Measurements from ENCODE around the gene NCAPG2.

Gene NCAPG2, protein sequence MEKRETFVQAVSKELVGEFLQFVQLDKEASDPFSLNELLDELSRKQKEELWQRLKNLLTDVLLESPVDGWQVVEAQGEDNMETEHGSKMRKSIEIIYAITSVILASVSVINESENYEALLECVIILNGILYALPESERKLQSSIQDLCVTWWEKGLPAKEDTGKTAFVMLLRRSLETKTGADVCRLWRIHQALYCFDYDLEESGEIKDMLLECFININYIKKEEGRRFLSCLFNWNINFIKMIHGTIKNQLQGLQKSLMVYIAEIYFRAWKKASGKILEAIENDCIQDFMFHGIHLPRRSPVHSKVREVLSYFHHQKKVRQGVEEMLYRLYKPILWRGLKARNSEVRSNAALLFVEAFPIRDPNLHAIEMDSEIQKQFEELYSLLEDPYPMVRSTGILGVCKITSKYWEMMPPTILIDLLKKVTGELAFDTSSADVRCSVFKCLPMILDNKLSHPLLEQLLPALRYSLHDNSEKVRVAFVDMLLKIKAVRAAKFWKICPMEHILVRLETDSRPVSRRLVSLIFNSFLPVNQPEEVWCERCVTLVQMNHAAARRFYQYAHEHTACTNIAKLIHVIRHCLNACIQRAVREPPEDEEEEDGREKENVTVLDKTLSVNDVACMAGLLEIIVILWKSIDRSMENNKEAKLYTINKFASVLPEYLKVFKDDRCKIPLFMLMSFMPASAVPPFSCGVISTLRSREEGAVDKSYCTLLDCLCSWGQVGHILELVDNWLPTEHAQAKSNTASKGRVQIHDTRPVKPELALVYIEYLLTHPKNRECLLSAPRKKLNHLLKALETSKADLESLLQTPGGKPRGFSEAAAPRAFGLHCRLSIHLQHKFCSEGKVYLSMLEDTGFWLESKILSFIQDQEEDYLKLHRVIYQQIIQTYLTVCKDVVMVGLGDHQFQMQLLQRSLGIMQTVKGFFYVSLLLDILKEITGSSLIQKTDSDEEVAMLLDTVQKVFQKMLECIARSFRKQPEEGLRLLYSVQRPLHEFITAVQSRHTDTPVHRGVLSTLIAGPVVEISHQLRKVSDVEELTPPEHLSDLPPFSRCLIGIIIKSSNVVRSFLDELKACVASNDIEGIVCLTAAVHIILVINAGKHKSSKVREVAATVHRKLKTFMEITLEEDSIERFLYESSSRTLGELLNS

DNA sequence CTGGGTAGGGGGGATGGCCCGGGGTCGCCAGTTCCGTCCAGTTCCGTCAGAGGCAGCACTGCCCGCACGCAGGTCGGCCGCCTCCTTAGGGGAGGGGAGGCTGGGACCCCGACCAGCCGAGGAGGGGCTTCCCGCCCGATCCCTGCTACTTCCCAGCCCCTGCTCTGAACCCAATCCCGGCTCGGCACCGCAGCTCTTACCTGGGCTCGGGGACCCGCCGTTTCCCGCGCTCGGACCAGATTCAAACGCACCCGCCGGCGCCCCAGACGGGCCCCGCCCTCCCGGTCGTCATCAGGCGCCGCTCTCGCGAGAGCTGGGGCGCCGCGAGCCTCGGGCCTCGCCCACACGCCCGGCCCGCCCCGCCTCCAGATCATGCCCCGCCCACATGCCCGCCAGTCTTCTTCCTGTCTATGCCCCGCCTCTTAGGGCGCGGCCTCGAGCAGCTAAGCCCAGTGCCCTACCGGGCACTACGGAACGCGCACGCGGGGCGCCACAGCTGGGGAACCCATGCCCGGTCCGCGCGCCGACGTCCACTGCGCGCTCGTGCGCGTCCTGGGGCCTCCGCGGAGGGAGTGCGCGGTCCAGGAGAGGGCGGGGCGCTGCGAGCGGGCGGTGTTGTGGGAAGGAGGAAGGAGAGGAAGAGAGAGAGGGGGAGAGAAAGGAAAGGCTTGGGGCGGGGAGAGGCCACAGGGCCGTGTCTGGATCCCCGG, at the start of gene NCAPG2:
Gene NCAPG2, minus strand, starts transcription at position 281 of the 710 bp plus-strand sequence. CDS start 2,905 bp downstream, outside the sequence.
- DNase-seq: peak; percentile 93
- in situ Hi-C loops (cut with HindIII; ENCODE audit: low pct_ligation_motif_present, low sequenced_read_pairs): no loop called here
- peak within 1 kb of the TSS; percentile 48 for H3K27ac ChIP-seq
- H3K4me3 ChIP-seq (ENCODE audit: low read depth, low read length): peak within 1 kb of the TSS; percentile 93
- no peaks in the 10 kb centered on the region for H3K36me3 ChIP-seq (replicated peaks)
- TF ChIP-seq, protein P1, sequence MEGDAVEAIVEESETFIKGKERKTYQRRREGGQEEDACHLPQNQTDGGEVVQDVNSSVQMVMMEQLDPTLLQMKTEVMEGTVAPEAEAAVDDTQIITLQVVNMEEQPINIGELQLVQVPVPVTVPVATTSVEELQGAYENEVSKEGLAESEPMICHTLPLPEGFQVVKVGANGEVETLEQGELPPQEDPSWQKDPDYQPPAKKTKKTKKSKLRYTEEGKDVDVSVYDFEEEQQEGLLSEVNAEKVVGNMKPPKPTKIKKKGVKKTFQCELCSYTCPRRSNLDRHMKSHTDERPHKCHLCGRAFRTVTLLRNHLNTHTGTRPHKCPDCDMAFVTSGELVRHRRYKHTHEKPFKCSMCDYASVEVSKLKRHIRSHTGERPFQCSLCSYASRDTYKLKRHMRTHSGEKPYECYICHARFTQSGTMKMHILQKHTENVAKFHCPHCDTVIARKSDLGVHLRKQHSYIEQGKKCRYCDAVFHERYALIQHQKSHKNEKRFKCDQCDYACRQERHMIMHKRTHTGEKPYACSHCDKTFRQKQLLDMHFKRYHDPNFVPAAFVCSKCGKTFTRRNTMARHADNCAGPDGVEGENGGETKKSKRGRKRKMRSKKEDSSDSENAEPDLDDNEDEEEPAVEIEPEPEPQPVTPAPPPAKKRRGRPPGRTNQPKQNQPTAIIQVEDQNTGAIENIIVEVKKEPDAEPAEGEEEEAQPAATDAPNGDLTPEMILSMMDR (IDR thresholded peaks at IDR 0.05; ENCODE audit: low read depth, low read length, missing control alignments): peak; percentile 19
- no peaks in the 10 kb centered on the region for H3K27me3 ChIP-seq (replicated peaks)

DNA sequence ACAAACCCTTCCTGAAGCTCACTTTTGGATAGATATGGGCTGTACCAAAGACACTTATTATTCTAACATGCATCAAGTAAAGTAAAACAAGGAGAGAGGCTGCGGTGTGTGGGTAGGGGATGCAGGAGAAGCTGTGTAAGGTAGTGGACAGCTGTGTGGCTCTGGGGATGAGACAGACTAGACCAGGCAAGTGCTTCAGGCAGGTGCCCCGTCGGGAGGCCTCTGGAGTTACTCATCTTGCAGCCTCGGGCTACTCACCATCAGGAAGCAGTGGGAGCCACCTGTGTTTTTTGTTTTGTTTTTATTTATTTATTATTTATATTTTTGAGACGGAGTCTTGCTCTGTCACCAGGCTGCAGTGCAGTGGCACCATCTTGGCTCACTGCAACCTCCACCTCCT, 49.3 kb upstream of the NCAPG2 start:
- no peak overlapping the region for H3K27ac ChIP-seq
- H3K27me3 ChIP-seq (replicated peaks): no peaks in the 10 kb centered on the region
- peaks cover 25% of the 10 kb centered on the region for H3K36me3 ChIP-seq (replicated peaks)
- H3K4me3 ChIP-seq (ENCODE audit: low read depth, low read length): no peak overlapping the region
- TF ChIP-seq, protein P1 (IDR thresholded peaks at IDR 0.05; ENCODE audit: low read depth, low read length, missing control alignments): no peak
- DNase-seq: no peak
- in situ Hi-C loops (cut with HindIII; ENCODE audit: low pct_ligation_motif_present, low sequenced_read_pairs): no loop called here

DNA sequence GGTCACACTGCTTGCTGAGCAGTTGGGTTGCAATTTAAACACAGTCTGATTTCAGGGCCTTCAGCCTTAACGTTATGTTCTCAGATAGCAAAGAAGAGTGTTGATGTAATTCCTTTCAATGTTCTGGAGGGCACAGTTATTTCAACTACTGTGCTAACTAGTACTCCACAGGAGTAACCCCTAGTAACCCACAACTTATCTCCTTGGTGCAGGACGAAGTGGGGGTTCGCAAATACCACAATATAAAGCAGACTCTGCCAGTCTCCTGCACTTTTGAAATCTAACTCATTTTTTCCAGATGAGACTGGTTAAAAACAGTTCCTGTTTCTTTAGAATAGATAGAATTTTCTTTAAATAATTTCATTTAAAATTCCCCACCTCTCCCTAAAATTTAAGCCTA, 47.1 kb upstream of the NCAPG2 start:
- H3K36me3 ChIP-seq (replicated peaks): peaks cover 21% of the 10 kb centered on the region

DNA sequence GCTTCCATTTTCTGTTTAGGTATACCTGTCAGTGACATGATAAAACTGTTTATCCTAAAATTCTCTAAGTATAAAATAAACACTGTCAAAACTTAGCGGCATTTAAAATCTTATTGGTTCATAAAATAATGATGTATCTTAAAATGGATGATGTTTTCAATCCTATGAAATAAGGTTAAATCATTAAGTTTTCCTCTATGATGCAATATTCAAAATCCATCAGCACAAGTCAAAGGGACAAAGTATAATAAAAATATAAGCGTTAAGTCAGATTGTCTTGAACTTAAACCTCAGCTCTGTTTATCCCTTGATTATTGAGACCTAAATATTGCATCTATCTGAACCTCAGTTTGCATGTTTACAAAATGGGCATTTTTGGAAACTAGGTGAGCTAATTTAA, 46.6 kb upstream of the NCAPG2 start:
- in situ Hi-C loops (cut with HindIII; ENCODE audit: low pct_ligation_motif_present, low sequenced_read_pairs): no loop called here

More for the DNA sequence above, 47.1 kb upstream of the NCAPG2 start:
- no peak for DNase-seq
- in situ Hi-C loops (cut with HindIII; ENCODE audit: low pct_ligation_motif_present, low sequenced_read_pairs): no loop called here
- H3K27ac ChIP-seq: no peak overlapping the region
- no peak overlapping the region for H3K4me3 ChIP-seq (ENCODE audit: low read depth, low read length)
- TF ChIP-seq, protein P1 (IDR thresholded peaks at IDR 0.05; ENCODE audit: low read depth, low read length, missing control alignments): no peak
- H3K27me3 ChIP-seq (replicated peaks): no peaks in the 10 kb centered on the region

DNA sequence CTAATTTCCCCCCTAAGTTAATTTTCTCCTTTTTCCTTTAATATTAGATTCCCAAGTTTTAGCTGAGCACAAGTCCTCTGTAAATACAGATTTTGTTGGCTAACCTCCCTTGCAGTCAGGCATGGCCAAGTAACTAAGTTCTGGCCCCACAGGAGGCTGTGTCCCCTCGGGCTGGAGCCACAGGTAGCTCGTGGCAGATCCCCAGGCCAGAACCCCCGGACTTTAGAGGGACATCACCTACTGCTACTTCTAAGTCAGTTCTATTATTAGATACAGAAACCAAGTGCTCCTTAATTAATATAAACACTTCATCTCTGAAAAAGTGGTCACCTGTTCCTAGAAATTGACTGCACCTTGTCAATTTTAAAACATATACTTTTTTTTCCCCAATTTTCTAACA, 46.1 kb upstream of the NCAPG2 start:
- no peak overlapping the region for H3K27ac ChIP-seq
- no peak for DNase-seq
- H3K36me3 ChIP-seq (replicated peaks): peaks cover 29% of the 10 kb centered on the region
- H3K27me3 ChIP-seq (replicated peaks): no peaks in the 10 kb centered on the region
- no peak overlapping the region for H3K4me3 ChIP-seq (ENCODE audit: low read depth, low read length)
- TF ChIP-seq, protein P1 (IDR thresholded peaks at IDR 0.05; ENCODE audit: low read depth, low read length, missing control alignments): no peak
- in situ Hi-C loops (cut with HindIII; ENCODE audit: low pct_ligation_motif_present, low sequenced_read_pairs): no loop called here

More for the DNA sequence above, 46.6 kb upstream of the NCAPG2 start:
- TF ChIP-seq, protein P1 (IDR thresholded peaks at IDR 0.05; ENCODE audit: low read depth, low read length, missing control alignments): no peak
- no peak overlapping the region for H3K4me3 ChIP-seq (ENCODE audit: low read depth, low read length)
- DNase-seq: no peak
- H3K27me3 ChIP-seq (replicated peaks): no peaks in the 10 kb centered on the region
- H3K27ac ChIP-seq: no peak overlapping the region
- H3K36me3 ChIP-seq (replicated peaks): peaks cover 25% of the 10 kb centered on the region
